Right lobe of liver (tissue), 6 donors: ENCODE results near the gene CYP4X1. TPM values are rescaled to one million over a fixed set of nuclear protein-coding genes. Genes with fewer than 3 reads are reported as not detected.
"Not testable (repeated sequence)": the region's sequence is repeated elsewhere in the genome, so short reads cannot be mapped to it uniquely, and the experiment has no call there.

Source experiments
- ATAC-seq, 4 donors: fragments of 200-7000 bp; cut with Tn5 transposase; one replicate each; pipeline ENCODE4 v1.9.1; 2020; ENCODE audit warnings: mild to moderate bottlenecking in 4 of 4, moderate library complexity in 4 of 4
- DNase-seq, 3 donors: peaks; one replicate each; pipeline ENCODE4 v3.0.0-alpha.2; 2020
- H3K27ac ChIP-seq, 3 donors: fragments of 200-600 bp; one replicate each; pipeline ENCODE4 v1.8.0; 2022
- H3K27me3 ChIP-seq, 2 donors: fragments of 200-600 bp; one replicate each; pipeline ENCODE4 v1.8.0; 2022
- H3K36me3 ChIP-seq, 4 donors: fragments of 200-600 bp; sonication (generic) in 1 of 4; one replicate each; pipeline versions ENCODE4 v1.5.1 to v1.8.0; 2017 to 2022; ENCODE audit warnings: control low read depth in 1 of 4
- H3K4me1 ChIP-seq, 4 donors: fragments of 200-600 bp; sonication (generic) in 1 of 4; one replicate each; pipeline versions ENCODE4 v1.5.1 to v1.8.0; 2017 to 2022; ENCODE audit warnings: control low read depth in 1 of 4
- H3K4me3 ChIP-seq, 3 donors: fragments of 200-600 bp; one replicate each; pipeline ENCODE4 v1.8.0; 2022
- H3K9me3 ChIP-seq, 4 donors: fragments of 200-600 bp; sonication (generic) in 1 of 4; one replicate each; pipeline versions ENCODE4 v1.5.1 to v1.8.0; 2017 to 2022; ENCODE audit warnings: control low read depth in 1 of 4
- CTCF ChIP-seq, 4 donors: fragments of 200-600 bp in 3 of 4; fragments of 450-650 bp in 1 of 4; IDR thresholded peaks; one replicate each; pipeline versions ENCODE4 v1.5.1 to v1.8.0; 2016 to 2022; ENCODE audit warnings: antibody characterized with exemption in 4 of 4, mild to moderate bottlenecking in 2 of 4
- POLR2A ChIP-seq: fragments of 450-650 bp; IDR thresholded peaks from one replicate; pipeline ENCODE4 v1.6.1; 2017; ENCODE audit warnings: antibody characterized with exemption, mild to moderate bottlenecking
- WGBS: methylation state at CpG from one replicate; pipeline ENCODE4 v1.1.6; 2018; ENCODE audit warnings: low coverage, low lambda C conversion rate; ENCODE audit not compliant: insufficient coverage; ENCODE audit errors: missing lambda C conversion rate; 5-methylcytosine and 5-hydroxymethylcytosine counted together
- intact Hi-C, 2 donors: fragments of 100-400 bp; cut with DNase I; formaldehyde crosslinking; loops; one replicate each; pipeline versions ENCODE4 v1.11.2 to v1.14.1; 2022
- total RNA-seq, 6 experiments: library from RNA; depleted of rRNA in 2 of 6; stranded (reverse); fragments of >200 nt in 2 of 6; fragmentation: NEBNext Ultra II Directional in 3 of 6; extraction: Animal tissue kit (Norgen Biotek cat#: 25700) in 3 of 6; gene quantifications; one replicate each; pipeline versions ENCODE4 v1.1.0 to v1.2.4, GENCODE V29; 2016 to 2023
- donor health status: DM: no; HTN: yes; CAD: no.
- donor health status: DM: no; HTN: no; CAD: no.
- donor health status: DM: no; HTN: no; CAD: no.
- donor health status: DM: no; HTN: yes; CAD: no.
- donor health status: DM: no; HTN: yes; CAD: no.

CYP4X1 gene
- total RNA-seq, 6 experiments from 2014 or later = 1.2 to 4.1 (median 2.1) TPM

- Histone ChIP-seq H3K36me3 (no peaks in the 10 kb centered on the region), H3K4me1 (no peaks in the 10 kb centered on the region), H3K4me3 (no peak overlapping the region), H3K27me3 (no peaks in the 10 kb centered on the region), H3K27ac (no peak overlapping the region), H3K9me3 (no peaks in the 10 kb centered on the region)
- peak; percentile 78 to 88 (median 78) for ATAC-seq
- no peak for TF ChIP-seq POLR2A
- TF ChIP-seq CTCF (IDR thresholded peaks at IDR 0.05) = peak; percentile 33 to 71 (median 45)
- intact Hi-C loops = no loop called here
- WGBS = 36% methylated on average over 12 of the region's 13 CpGs
- DNase-seq = no peak
These were observed 32.2 kb upstream of the CYP4X1 start for GRCh38 chr1:46991083-46991923.

DNA sequence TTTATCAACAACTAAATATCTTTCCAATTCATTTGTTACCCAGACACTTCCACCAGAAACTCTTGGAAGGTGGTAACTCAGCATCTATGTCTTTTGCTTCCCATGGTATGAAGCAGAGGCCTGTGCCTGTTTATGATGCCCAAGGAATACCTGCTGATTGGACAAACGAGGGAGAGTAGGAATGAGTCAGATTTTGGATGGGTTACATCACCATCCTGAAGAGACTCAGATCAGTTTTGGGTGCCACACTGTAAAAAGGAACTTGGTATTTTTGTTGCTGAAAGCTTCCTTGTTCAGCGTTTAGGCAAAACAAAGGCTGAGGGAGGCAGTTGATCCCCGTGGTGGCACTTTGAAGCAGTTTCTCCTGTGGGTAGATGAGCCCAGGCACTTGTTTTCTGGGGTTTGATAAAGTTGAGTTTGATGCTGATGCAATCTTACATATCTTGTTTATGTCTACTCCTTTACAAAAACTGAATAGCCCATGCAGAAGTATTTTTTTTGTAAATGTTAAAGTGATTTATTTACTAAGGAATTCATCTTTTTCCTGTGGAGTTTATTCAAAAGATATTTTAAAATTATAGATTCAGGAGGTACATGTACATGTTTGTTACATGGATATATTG lies 26.7 kb upstream of the CYP4X1 start:
- Histone ChIP-seq H3K4me3 (no peak overlapping the region), H3K4me1 (no peaks in the 10 kb centered on the region), H3K27me3 (no peaks in the 10 kb centered on the region), H3K27ac (no peak overlapping the region), H3K9me3 (no peaks in the 10 kb centered on the region), H3K36me3 (no peaks in the 10 kb centered on the region)
- WGBS = 39% methylated on average over 3 of the region's 3 CpGs
- TF ChIP-seq CTCF (IDR thresholded peaks at IDR 0.05) (no peak), POLR2A (no peak)
- no peak for DNase-seq
- intact Hi-C loops = no loop called here
- ATAC-seq = no peak

DNA sequence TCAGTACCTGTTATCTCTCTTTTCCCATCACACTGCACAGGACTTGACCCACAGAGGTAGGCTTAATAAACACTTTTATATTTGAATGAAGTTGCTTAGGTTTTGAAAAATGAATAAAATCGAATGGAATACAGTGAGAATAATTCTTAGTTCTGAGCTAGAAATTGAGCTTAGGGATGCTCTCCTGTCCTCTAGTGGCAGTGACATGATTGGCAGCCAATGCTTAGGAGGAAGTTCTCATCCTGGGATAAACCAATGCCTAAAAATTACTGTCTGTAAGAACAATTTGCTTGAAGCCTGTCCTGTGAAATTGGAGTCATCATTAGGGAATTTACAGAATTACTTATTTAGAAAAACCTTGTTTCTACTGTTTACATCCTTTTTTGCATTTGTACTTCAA lies 21.3 kb upstream of the CYP4X1 start:
- TF ChIP-seq POLR2A (no peak), CTCF (IDR thresholded peaks at IDR 0.05) (peak; percentile 40 to 49 (median 48))
- Histone ChIP-seq H3K27me3 (no peaks in the 10 kb centered on the region), H3K4me1 (no peaks in the 10 kb centered on the region), H3K36me3 (no peaks in the 10 kb centered on the region), H3K9me3 (no peaks in the 10 kb centered on the region), H3K27ac (no peak overlapping the region), H3K4me3 (no peak overlapping the region)
- ATAC-seq (peak in 1 of 4 donors; percentile 38), DNase-seq (no peak)
- 13% methylated on average over 1 of the region's 1 CpG for WGBS
- intact Hi-C loops = no loop called here

DNA sequence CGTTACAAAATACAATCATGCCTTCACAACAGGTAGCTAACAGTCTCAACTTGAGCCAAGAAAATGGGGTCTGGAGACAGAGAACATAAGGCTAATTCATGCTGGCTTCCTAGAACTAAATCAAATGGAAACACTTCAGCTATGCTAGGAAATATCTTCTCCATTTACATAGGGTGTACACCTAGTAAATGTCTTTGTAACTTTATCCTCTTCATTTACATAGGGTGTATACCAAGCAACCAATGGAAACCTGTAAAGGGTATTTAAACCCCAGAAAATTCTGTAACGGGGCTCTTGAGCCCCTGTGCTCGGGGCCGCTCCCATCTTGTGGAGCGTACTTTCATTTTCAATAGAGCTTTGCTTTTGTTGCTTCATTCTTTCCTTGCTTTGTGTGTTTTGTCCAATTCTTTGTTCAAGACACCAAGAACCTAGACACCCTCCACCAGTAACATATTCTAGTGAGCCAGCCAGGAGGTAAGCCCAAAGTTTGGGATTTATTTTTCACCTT lies 19.5 kb upstream of the CYP4X1 start:
- TF ChIP-seq POLR2A (no peak), CTCF (IDR thresholded peaks at IDR 0.05) (no peak)
- ATAC-seq = no peak
- WGBS = 80% methylated on average over 5 of the region's 5 CpGs
- DNase-seq = no peak
- Histone ChIP-seq H3K36me3 (no peaks in the 10 kb centered on the region), H3K27me3 (no peaks in the 10 kb centered on the region), H3K27ac (no peak overlapping the region), H3K4me3 (no peak overlapping the region), H3K9me3 (no peaks in the 10 kb centered on the region), H3K4me1 (no peaks in the 10 kb centered on the region)
- intact Hi-C loops = no loop called here

GRCh38 chr1:47006437-47006836 lies 17.0 kb upstream of the CYP4X1 start:
- H3K36me3 ChIP-seq, H3K9me3 ChIP-seq, ATAC-seq, H3K27ac ChIP-seq, H3K27me3 ChIP-seq, H3K4me3 ChIP-seq, intact Hi-C loops, H3K4me1 ChIP-seq, DNase-seq: not testable (repeated sequence)
- 90% methylated on average over 5 of the region's 9 CpGs for WGBS
